Activated CD4-positive, alpha-beta T cell treated with anti-CD3 and anti-CD28 coated beads for 1 hour (primary cell): Measurements from ENCODE around the gene POLR2L.

Source experiments
- DNase-seq: peaks from one replicate; pipeline ENCODE4 v3.0.0-alpha.2; 2020

The POLR2L gene

DNA sequence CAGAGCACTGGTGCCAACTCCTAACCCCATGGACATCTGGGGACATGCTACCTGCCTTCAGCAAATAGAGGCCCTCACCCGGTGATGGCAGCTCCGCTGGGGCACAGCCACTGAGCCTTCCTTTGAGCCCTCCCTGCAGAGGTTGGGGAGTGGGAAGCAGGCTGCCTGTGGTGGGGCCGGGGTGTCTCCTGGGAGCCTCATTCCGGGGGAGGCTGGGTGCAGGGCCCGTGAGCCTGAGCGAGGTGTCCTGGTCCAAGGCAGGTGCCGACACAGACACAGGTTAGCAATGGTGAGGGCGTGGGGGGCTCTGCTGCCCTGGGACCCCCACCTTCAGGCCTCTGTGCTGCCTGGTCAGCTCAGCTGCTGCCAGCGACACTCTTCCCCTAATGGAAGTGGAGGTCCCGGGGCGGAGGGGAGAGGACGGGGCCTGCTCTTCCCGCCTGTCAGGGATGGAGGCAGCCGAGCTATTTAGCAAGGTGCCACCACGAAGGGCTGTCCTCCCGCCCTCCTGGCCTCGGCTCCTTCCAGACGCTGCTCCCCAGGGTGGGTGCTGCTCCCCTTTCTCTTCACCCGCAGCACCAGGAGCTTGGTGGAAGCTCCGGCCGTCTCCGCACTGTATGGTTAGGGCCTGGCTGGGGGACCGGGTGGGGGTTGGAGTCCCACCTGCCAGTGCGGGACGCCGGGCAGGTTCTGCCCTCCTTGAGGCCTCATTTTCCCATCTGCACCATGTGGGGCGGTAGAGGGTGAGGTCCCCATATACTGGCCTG is 11.5 kb upstream of the POLR2L start:
- no peak for DNase-seq

DNA sequence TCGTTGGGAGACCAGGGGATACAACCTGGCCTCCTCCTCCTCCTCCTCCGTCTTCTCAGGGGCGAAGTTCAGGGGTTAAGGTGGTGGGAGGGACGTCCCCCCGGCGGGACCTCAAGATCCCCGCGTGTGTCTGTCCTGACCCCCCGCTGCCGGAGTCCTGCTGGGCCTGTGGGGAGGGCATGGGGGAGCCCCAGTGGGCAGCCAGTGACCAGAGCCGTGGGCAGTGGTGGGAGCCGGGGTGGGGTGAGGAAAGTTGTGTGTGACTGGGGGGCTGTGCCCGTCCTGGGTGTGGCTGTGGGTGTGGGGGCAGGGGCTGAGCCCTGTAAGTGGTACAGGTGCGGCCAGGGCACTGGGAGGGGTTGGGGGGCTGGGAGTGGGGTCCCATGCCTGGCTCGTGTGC is 10.4 kb upstream of the POLR2L start:
- DNase-seq = no peak

DNA sequence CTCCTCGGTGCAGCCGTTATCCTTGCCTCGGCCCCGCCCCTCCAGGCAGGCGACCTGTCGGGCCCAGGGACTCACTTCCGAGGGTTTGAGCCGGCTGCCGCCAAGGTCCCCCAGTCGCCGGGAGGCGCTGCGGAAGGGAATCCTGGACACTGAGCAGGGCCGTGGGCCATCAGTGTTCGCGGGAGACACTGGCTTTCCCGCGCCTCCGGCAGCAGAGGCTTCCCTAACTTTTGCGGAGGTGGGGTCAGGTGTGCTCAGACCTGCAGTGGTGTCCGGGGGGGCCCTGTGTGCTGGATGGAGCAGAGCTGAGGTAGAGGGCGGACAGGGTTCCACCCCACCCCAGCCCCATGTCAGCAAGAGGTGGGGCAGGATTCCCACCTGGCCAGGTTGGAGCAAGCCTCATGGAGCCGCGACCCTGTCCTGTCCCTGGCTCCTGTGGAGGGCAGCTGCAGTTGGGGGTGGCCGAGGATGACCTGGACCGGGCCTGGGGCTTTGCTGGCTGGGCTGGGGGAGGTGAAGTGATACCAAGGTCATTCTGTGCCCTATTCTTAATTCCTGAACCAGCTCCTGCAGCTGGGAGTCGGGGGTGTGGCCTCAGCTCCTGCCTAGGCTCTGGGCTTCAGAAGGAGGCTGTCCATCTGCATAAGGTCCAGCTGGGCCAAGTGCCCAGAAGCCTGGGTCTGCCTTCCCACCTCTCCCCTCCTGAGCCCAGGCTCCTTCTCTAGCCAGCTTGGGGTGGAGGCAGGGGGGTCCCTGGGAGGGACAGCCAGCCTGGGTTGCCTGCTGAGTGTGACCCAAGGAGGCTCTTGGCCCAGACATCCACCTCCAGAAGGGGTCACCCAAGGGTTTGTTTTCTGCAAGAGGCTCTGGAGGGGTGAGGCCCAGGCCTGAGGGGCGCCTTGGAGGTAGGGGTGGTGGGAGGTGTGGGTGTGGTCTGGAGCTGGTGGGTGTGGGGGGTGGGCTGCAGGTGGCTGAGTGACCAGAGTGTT is 8.7 kb upstream of the POLR2L start:
- DNase-seq = no peak

DNA sequence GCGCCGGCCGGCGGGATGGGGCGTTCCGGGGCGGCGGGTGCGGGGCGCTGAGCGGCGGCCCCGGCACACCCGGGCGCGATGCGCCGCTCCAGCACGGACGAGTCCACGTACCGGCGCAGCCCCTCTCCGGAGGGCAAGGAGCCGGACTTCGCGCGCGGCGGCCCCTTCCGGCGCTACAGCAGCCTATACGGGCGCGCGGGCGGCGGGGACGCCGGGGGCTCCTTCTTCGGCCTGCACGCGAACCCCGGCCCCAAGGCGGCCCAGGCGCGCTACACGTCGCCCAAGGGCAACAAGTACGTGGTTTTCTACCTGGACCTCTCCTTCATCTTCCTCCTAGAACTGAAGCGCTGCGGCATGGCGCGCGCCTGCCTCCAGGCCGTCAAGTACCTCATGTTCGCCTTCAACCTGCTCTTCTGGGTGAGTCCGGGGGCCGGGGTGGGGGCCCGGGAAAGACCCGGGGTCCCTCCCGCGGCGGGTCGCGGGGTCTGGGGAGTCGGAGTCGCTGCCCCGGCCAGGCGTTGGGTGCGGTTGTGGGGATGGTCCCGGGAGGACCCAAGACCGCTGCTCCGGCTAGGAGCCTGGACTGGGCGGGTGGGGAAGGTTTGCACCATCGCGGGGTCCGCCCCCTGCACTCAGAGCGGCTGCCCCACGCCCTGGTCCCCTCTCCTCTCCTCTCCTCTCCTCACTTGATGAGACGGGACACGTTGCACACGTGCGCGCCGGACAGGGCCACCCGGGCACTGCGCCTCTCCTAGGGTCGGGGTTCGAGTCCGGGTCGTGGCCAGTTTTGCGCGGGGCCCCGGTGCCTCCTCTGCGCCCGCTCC is 7.8 kb upstream of the POLR2L start:
- no peak for DNase-seq

DNA sequence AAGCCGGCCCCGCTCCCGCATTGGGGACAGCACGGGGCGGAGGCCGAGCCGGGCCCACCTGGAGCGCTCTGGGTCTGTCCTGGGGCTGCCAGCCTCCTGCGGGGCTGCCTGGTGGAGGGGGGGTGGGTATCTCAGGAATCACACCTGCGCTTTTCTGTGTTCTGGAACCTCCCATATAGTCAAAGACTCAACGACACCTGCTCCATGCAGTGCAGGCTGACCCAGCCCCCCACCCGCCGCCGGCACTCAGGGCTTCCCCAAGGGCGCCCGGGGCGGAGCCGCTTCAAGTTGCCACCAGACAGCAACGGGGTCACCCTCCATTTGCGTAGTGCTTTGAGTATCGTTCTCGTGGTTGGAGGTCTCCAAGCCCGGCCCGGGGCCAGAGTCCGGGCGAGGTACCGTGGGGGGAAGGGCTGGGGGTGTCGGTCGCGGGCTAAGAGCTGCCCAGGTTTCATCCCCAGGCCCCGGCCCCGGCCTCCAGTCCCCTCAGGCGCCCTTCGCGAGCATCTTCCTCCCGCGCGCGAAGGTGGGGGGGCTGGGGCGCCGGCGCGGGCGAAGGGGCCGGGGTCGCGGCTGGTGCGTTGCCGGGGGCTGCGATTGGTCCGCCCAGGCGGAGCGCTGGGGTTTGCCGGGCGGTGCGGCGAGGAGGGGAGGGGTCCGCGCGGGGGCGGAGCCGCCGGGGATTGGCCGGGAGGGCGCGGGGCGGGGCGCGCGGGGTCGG is 6.9 kb upstream of the POLR2L start:
- DNase-seq = no peak

- DNase-seq = peak; percentile 51
These were observed 6.1 kb upstream of the POLR2L start for GRCh38 chr11:848380-848931.

DNA sequence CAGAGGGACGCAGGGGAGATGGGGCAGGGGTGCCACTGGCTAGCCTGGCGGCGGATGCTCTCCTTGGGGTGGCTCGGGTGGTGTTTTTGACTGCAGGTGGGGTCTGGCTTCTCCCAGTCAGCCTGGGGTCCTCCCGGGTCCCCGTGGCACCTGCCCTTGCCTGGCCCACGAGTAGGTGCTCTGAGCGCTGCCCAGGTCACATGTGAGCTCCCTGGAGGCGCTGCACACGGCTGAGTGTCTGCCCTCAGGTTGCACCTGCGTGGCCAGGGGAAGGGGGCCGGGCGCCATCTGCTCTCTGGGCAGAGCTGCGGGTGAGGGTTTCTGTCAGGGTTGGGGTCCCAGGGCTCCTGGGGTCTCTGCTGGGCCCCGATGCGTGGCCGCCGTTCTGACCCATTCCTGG is 5.5 kb upstream of the POLR2L start:
- DNase-seq = no peak

DNA sequence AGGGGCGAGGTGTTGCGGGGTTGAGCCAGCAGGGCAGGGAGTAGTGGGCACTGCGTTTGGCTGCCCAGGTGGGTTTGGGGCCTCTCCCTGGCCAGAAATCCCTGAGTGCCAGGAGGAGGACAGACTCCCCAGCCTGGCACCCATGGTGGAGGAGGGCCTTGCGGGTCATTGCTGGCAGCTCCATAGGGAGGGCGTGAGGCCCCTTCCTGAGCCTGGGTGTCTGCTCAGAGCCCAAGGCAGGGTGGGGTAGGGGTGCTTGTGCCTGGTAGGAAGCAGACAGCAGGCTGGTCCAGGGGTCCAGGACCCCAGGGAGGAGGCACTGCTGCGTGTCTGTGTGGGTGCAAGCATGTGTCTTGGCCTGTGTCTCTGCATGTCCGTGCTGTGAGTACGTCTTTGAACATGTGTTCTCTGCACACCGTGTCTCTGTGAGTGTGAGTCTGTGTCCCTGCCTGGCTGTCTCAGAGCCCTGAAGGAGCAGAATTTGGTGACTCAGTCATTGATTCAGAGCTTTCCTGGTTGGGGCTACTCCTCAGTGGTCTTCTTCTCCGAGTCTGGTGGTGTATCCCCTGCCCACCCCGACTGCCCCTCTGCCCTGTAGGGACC is 4.3 kb upstream of the POLR2L start:
- DNase-seq = no peak

GRCh38 chr11:845872-846495 is 3.7 kb upstream of the POLR2L start:
- DNase-seq = no peak

GRCh38 chr11:844693-845644 is 2.6 kb upstream of the POLR2L start:
- no peak for DNase-seq

GRCh38 chr11:843818-844692 is 1.7 kb upstream of the POLR2L start:
- DNase-seq = no peak

DNA sequence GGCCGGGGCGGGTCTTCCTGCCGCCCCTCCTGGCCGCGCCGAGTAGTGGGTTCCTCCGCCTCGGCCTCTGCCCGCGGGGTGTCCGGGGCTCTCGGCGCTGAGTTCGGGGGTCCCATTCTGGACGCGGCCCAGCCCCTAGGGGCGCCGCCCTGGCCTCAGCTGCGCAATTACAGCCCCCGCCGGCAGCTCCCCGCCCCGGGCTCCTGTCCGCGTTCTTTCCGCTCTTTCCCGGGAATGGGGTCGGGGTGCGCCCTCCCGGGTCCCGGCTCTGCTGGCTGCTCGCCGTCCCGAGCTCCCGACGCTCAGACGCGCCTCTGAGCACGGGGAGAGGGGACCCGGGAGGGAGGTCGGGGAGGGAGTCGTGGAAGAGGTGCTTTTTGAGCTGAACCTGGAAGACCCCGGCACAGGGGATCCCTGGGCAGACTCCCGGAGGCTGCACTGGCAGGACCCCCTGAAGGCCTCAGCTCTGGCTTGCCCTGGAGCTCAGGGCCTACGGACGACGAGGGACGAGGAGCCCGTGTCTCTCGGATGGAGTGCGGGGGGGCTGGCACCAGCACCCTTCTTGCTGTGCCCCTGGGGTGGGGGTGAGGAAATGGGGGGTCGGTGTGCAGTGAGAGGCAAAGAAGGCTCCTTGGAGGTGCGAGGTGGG is 881 bp upstream of the POLR2L start:
- no peak for DNase-seq

GRCh38 chr11:841981-842369 is 354 bp downstream of the POLR2L start:
- DNase-seq = no peak

DNA sequence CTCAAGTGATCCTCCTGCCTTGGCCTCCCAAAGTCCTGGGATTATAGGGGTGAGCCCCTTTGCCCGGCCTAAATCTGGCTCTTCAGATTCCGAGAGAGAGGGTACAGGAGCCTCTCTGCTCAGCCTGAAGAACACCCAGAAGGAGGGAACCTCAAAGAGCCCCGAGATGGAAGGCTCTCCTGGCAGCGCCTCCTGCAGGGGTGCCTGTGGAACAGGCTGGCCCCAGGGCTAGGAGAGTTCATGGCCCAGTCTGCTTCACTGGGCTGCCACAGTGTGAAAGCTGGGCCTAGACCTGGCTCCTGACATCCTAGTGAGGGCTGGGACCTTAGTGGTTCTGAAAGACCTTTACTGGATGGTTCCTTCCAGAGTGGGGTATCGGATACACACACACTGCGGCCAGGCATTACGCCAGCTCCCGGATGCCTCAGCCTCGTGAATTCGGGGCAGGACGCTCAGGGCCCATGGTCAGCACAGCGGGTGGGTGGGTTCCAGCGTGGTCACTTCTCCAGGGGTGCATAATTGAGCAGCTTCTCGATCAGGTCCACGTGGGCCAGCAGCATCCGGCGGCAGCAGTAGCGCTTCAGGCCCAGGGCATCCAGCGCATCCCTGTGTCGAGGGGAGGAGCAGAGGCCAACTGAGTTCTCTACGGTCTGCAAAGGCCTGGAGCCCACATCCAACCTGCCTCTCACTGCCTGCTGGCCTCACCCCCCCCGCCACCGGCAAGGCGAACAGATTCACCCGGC is 2.3 kb downstream of the POLR2L start:
- DNase-seq = no peak

DNA sequence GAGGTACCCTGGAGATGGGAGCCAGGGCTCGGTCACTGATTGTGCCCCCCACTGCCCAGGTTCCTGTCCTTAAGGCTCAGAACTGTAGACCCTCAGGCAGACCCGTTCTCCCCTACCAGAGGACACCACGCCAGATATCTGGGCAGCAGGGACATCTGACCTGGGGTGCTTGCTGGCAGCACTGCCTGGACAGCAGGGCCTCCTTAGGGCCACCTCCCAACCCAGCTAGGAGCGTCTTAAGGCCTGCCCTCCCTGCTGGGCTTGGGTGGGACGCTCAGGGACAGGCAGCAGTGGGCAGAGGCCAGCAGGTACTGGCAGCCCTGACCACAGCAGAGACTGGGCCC is 3.1 kb downstream of the POLR2L start:
- DNase-seq = no peak

DNA sequence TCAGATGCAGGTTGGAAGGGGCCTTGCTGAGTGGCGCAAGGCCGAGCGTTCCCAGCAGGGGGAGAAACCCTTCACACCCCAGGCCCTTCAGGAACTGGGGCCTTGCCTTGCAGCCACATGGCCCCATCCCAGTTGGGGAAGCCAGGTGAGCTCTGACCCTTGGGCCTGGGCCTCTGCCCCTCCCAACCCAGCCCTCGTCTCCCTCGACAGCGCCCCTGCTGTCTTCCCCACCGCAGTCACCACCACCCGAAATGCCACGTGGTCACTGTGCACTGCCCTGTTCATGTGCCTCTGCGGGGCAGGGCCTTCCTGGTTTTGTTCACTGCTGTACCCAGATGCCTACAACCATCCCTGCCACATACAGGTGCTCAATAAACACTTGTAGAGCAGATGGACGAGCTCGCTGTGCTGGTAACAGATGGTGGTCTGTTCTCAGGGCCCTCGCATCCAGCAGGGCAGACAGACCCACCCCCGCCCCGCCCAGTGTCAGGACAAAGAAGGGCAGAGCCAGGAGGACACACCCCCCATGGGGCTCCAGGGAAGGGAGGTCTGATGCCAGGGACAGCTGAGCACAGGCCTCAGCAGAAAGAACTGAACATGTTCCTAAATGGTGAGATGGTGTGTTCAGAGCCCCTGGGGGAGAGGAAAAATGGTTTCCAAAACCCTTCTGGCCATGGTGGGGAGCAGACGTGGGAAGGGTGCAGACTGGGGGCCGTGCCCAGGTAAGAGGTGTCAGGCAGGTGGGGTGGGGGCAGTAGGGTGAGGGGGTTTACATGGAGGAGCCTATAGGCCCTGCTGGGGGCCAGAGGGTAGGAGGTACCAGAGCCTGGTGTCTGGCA is 3.7 kb downstream of the POLR2L start:
- no peak for DNase-seq

- DNase-seq = no peak
These were observed 4.4 kb downstream of the POLR2L start for GRCh38 chr11:837990-838307.
